Stimulated activated CD4-positive, alpha-beta T cell treated with anti-CD3 and anti-CD28 coated beads, Interleukin-2, amount 100 ng/mL, for 4 hours (primary cell): Measurements from ENCODE around the gene AP3S2.
A peak's percentile ranks its signal among the peaks of the same experiment; 100 is the strongest.
"Not testable (repeated sequence)": the region's sequence is repeated elsewhere in the genome, so short reads cannot be mapped to it uniquely, and the experiment has no call there.

Source experiments
- DNase-seq: peaks from one replicate; pipeline ENCODE4 v3.0.0-alpha.2; 2020; ENCODE audit warnings: low read depth

The AP3S2 gene

DNA sequence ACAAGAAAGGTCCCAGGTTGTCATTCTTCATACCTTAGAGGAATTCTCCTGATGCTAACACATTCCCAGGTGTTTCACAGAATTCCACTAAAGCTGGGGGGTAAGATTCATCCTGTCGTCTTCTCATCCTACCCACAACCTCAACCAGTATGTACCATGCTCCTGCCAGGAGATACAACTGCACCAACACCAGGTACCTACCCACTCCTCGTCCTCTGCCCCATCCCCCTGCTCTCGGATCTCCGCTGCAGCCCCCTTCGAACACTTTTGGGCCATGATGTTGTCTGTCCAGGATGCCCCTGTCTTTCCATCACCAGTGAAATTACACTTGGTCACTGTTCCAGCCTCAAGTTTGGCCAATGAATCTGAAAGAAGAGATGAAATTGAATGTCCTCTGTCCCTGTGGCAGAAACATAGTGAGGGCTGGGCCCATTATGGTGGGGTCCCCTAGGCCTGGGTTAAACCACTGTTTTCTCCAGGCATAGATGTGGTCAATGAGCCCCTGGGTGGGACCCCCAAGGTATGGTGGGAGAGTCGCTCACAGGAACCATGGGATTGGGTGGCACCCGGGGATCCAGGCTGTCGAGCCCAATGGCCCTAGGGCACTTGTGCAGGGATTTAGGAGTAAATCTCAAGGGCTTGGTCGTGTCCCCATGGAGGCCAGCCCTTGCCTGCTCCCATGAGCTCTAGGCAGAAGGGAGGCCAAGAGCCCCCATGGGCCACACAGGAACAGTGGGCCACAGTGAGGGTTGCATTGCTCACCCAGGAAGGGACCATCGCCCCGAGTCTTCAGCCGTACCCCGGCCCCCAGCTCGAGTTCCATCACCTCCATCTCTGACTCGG is 9.4 kb upstream of the AP3S2 start:
- no peak for DNase-seq

GRCh38 chr15:89900849-89901248 is 7.1 kb upstream of the AP3S2 start:
- no peak for DNase-seq

DNA sequence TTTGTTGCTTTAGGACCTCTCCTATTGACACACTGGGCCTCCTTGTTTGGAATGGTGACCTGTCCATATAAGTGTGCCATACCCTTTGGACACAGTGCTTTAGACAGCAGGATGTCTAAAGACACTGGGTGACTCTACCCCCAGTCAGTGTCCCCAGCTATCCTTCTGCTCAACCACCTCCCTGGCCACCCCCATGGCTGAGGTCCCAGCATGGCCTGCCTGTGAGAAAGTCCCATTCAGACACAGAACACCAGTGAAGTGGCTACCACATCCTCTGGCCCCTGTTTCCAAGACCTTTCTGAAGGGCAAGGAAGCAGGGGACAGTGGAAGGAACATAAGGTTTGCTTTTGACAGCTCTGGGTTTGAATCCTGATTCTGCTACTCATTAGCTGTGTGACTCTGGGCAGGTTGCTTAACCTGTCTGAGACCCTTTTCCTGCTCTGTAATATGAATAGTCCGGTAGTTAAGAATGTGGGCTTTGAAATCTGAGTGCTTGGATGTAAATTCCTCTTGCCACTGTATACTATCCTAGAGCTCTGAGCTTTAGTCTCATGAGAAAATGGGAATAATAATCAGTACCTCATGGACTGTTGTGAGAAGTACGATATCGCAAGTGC is 6.3 kb upstream of the AP3S2 start:
- no peak for DNase-seq

DNA sequence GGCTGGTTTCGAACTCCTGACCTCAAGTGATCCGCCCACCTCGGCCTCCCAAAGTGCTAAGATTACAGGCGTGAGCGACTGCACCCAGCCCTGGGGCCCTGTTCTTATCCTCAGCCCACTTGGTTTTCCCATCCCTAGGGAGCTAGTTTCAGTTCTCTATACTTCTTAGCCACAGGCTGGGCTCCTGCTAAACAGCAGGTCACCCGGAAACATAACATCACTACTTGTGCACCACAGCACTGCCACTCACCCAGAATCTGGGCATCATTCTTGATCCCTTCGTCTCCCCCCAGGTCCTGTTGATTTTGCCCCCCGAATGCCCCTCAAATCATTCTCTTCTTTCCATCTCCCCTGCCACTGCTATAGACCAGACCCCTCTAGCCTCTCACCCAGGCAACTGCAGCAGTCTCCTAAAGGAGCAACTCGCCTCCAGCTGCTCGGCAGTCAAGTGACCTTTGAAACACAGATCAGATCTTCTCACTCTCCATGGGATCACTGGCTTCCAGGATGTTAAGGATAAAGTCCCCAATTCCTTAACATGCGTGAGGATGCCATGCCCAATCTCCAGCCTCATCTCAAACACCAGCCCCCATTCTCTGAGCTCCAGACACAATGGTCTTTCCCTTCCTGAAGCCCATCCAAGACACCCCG is 5.6 kb upstream of the AP3S2 start:
- no peak for DNase-seq

DNA sequence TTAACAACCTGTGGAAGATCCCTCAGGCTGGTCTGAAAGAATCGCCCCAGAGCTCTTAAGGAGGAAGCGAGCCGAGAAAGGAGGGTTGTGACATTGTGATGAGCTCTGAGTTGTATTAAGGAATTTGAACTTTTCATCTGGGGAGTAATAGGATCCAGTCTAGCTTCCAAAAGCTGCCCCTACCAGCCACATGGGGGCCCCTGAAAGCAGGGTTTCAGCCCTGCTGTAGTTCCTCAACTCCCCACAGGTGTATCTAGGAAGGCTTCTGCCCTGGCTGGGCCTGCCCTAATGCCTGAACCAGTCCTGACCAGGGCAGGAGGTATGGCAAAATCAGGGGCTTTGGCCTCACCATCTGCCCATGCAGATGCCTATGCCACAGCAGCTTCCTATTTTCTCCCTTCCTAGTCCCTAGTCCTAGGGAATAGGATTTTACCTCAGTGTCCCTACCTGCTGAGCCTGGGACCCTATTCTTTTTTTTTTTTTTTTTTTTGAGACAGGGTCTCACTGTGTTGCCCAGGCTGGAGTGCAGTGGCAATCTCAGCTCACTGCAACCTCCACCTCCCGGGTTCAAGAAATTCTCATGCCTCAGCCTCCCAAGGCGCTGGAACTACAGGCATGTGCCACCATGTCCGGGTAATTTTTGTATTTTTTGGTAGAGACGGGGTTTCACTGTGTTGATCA is 5.0 kb upstream of the AP3S2 start:
- no peak for DNase-seq

DNA sequence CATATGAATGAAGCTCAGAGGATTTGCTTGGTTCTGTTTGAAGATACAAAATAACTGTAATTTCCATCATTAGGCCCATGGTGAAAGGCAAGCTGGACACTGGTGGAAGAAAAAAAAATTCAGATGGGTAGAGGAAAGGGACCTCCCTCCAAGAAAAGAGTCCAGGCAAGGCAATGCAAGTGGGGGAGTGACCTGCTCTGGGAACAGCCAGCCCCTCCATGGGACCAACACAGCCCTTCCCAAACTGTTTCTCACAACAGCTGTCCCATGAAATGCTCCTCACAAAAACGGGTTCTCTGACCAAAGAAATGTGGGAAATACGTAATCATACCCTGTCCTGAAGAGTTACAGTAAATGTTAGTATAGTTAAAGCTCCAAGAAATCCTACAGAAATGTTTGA is 4.4 kb upstream of the AP3S2 start:
- DNase-seq: no peak

GRCh38 chr15:89893027-89893426 is 767 bp downstream of the AP3S2 start:
- DNase-seq: no peak

DNA sequence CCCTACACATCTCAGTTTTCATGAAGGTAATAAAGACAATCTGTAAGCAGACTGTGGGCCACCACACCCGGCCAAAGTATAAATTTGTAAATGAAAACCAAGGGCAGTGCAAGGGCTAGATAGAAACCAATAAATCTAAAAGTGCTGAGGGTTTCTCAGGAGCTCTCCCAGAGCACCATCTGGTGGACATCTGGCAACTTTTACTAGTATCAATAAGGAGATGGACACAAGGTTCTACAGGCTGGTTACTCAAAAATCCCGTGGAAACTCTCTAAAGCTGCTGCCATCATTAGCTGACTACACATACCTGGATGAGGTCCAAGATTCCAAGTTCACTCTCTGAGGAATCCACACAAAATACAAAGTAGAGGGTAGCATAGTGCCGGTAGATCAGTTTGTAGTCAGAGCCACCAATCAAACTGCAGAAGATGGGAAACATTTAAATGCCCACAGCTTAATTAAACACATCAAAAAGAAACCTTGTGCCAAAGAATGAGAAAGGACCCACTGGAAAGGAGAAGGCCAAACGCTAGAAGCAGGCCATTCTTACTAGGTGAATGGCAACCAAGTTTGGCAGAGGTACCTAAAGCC is 5.5 kb downstream of the AP3S2 start:
- no peak for DNase-seq

DNA sequence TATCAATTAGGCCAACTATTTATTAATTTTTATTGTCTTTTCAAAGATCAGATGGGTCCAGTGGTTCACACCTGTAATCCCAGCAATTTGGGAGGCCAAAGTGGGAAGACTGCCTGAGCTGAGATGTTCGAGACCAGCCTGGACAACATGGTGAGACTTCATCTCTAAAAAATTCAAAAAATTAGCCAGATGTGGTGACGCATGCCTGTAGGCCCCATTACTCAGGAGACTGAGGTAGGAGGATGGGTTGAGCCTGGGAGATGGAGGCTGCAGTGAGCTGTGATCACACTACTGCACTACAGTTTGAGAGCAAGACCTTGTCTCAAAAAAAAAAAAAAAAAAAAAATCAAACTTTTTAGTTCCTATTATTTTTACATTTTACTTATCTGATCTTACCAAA is 8.2 kb downstream of the AP3S2 start:
- DNase-seq: no peak

DNA sequence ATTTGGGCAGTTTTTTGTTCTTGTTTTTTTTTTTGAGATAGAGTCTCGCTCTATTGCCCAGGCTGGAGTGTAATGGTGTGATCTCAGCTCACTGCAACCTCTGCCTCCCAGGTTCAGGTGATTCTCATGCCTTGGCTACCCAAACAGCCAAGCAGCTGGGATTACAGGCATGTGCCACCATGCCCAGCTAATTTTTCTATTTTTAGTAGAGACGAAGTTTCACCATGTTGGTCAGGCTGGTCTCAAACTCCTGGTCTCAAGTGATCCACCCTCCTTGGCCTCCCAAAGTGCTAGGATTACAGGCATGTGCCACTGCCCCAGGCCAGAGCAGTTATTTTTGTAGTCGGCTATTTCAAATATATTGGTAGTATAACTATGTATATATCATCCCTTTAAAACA is 8.6 kb downstream of the AP3S2 start:
- not testable (repeated sequence) for DNase-seq

DNA sequence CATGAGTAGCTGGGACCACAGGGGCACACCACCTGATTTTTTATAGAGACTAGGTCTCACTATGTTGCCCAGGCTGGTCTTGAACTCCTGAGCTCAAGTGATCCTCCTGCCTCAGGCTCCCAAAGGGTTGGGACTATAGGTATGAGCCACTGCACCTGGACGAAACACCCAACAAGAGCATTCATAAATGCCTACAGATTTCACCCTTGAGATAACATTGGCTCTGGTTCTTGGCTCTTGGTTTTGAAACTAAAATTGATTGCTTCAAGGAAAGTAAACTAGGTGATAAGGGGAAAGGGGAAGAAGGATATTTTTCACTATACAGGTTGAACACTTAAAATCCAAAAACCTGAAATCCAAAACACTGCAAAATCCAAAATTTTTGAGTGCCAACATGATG is 10.3 kb downstream of the AP3S2 start:
- no peak for DNase-seq

DNA sequence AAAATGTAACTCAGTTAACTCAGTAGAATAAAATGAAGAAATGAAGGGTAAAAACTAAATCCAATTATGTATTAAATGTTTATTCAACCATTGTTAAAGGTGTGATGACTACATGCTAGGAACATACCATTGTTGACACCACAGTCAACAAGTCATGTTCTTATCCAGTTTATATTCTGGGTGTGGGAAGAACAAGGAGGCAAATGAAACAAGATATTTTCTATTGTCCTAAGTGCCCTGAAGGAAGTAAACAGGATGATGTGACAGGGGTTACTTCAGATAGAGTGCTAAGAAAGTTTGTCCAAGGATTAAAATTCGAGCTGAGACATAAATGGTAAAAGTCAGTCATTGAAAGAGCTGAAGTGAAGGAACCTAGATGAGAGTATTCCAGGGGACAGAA is 13.1 kb downstream of the AP3S2 start:
- DNase-seq: no peak

- no peak for DNase-seq
Observed at GRCh38 chr15:89878323-89878722, 15.5 kb downstream of the AP3S2 start.

GRCh38 chr15:89877083-89877425 is 16.7 kb downstream of the AP3S2 start:
- no peak for DNase-seq

GRCh38 chr15:89876396-89877082 is 17.3 kb downstream of the AP3S2 start:
- no peak for DNase-seq

DNA sequence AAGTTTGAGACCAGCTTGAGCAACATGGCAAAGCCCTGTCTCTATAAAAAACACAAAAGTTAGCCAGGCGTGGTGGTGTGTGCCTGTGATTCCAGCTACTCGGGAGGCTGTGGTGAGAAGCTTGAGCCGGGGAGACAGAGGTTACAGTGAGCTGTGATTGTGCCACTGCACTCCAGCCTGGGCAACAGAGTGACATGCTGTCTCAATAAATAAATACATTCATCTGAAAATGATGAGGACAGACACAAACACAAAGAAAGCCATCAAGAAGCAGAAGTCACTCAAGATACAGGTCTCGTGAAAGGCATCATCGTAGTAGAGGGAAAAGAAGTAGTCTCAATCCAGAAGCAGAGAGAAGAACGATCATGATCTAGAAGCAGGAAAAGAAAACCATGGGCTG is 18.1 kb downstream of the AP3S2 start:
- DNase-seq: no peak

GRCh38 chr15:89874926-89875564 is 18.7 kb downstream of the AP3S2 start:
- peak; percentile 73 for DNase-seq

- DNase-seq: no peak
Observed at GRCh38 chr15:89870688-89871288, 23.0 kb downstream of the AP3S2 start.

DNA sequence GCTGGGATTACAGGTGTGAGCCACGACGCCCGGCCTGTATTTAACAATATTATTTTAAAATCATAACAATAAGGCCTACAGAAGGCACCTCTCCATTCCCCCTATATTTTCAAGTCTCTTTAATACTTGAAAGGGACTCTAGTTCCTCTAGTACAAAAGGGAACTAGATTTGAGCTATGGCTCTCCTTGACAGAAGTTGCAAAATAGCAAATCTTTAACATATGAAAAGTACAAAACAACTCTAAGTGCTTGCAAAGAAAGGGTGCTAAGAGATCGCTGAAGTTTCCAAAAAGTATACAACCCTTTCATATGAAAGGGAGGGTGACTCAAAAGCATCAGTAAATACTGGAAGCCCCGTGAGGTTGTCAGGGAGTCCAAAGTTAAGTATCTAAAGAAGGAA is 23.8 kb downstream of the AP3S2 start:
- DNase-seq: no peak

GRCh38 chr15:89869490-89869889 is 24.3 kb downstream of the AP3S2 start:
- DNase-seq: not testable (repeated sequence)
